ENCODE measurements around the gene LPGAT1.

DNA sequence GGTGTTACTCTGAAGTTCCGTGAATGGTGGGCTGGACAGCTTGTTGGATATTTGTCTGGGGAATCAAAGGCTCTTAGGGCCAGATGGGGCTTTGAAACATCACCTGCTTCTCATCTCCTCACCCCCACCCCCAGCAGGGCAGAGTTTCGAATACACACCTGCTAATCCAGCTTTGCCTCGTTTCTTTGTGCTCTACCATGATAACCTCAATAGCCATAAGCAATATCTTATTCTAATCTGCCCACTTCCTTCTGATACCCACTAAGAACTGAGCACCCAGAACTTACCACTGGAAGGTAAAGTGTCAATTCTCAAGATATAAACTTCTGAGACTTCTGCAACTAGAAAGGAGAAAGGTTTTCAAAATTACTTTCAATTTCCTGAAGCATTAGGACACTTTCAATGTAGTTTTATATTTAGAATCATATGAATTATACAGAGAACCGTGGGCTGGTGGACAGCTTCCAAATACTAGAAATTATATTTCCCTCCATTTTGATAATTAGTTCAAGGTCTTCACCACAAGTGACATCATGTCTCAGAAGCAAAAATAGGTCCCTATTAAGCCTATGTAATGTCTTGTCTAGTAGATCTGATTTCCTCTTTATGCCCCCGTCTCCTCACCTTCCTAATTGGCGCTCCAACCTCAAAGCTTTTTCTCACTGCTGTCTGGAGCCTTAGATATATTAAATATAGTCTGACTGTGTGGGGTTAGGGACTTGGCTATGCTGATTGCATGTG is 90.7 kb downstream of the LPGAT1 start:
- TF ChIP-seq, protein P1, sequence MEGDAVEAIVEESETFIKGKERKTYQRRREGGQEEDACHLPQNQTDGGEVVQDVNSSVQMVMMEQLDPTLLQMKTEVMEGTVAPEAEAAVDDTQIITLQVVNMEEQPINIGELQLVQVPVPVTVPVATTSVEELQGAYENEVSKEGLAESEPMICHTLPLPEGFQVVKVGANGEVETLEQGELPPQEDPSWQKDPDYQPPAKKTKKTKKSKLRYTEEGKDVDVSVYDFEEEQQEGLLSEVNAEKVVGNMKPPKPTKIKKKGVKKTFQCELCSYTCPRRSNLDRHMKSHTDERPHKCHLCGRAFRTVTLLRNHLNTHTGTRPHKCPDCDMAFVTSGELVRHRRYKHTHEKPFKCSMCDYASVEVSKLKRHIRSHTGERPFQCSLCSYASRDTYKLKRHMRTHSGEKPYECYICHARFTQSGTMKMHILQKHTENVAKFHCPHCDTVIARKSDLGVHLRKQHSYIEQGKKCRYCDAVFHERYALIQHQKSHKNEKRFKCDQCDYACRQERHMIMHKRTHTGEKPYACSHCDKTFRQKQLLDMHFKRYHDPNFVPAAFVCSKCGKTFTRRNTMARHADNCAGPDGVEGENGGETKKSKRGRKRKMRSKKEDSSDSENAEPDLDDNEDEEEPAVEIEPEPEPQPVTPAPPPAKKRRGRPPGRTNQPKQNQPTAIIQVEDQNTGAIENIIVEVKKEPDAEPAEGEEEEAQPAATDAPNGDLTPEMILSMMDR (conservative IDR thresholded peaks at IDR 0.05; ENCODE audit: low read depth, low read length) = no peak
- no peak for TF ChIP-seq EZH2 (IDR thresholded peaks at IDR 0.05; ENCODE audit: borderline replicate concordance, low read depth, low read length, poor library complexity, severe bottlenecking)

Data from A673 (cell line).